Suprapubic skin (tissue), 4 donors: ENCODE results near the gene BAIAP2.

ENCODE experiments used
- CTCF ChIP-seq, 2 donors: fragments of 200-600 bp in 1 of 2; fragments of 450-650 bp in 1 of 2; sonication (generic) in 1 of 2; IDR thresholded peaks; one replicate each; pipeline ENCODE4 v1.5.1; 2016 to 2019; ENCODE audit warnings: antibody characterized with exemption in 2 of 2, mild to moderate bottlenecking in 1 of 2, moderate library complexity in 1 of 2
- EP300 ChIP-seq: sonication (generic); formaldehyde crosslinking; IDR thresholded peaks from one replicate; pipeline ENCODE4 v1.6.1; 2017; ENCODE audit warnings: antibody characterized with exemption
- POLR2AphosphoS5 ChIP-seq, 3 donors: sonication (generic); formaldehyde crosslinking; IDR thresholded peaks; one replicate each; pipeline ENCODE4 v1.6.1; 2017; ENCODE audit warnings: antibody characterized with exemption in 3 of 3

- TF ChIP-seq EP300 (no peak), CTCF (IDR thresholded peaks at IDR 0.05) (no peak), POLR2AphosphoS5 (IDR thresholded peaks at IDR 0.05) (no peak)
Observed at GRCh38 chr17:81161972-81162371, 127.0 kb downstream of the BAIAP2 start.
